Right lobe of liver (tissue), 6 donors: ENCODE measurements around the gene LRP5. TPM values are rescaled to one million over a fixed set of nuclear protein-coding genes. Genes with fewer than 3 reads are reported as not detected.
A peak's percentile ranks its signal among the peaks of the same experiment; 100 is the strongest.

Experiments
- ATAC-seq, 4 donors: fragments of 200-7000 bp; cut with Tn5 transposase; one replicate each; pipeline ENCODE4 v1.9.1; 2020; ENCODE audit warnings: mild to moderate bottlenecking in 4 of 4, moderate library complexity in 4 of 4
- DNase-seq, 3 donors: peaks; one replicate each; pipeline ENCODE4 v3.0.0-alpha.2; 2020
- H3K27ac ChIP-seq, 3 donors: fragments of 200-600 bp; one replicate each; pipeline ENCODE4 v1.8.0; 2022
- H3K27me3 ChIP-seq, 2 donors: fragments of 200-600 bp; one replicate each; pipeline ENCODE4 v1.8.0; 2022
- H3K36me3 ChIP-seq, 4 donors: fragments of 200-600 bp; sonication (generic) in 1 of 4; one replicate each; pipeline versions ENCODE4 v1.5.1 to v1.8.0; 2017 to 2022; ENCODE audit warnings: control low read depth in 1 of 4
- H3K4me1 ChIP-seq, 4 donors: fragments of 200-600 bp; sonication (generic) in 1 of 4; one replicate each; pipeline versions ENCODE4 v1.5.1 to v1.8.0; 2017 to 2022; ENCODE audit warnings: control low read depth in 1 of 4
- H3K4me3 ChIP-seq, 3 donors: fragments of 200-600 bp; one replicate each; pipeline ENCODE4 v1.8.0; 2022
- H3K9me3 ChIP-seq, 4 donors: fragments of 200-600 bp; sonication (generic) in 1 of 4; one replicate each; pipeline versions ENCODE4 v1.5.1 to v1.8.0; 2017 to 2022; ENCODE audit warnings: control low read depth in 1 of 4
- POLR2A ChIP-seq: fragments of 450-650 bp; IDR thresholded peaks from one replicate; pipeline ENCODE4 v1.6.1; 2017; ENCODE audit warnings: antibody characterized with exemption, mild to moderate bottlenecking
- WGBS: methylation state at CpG from one replicate; pipeline ENCODE4 v1.1.6; 2018; ENCODE audit warnings: low coverage, low lambda C conversion rate; ENCODE audit not compliant: insufficient coverage; ENCODE audit errors: missing lambda C conversion rate; 5-methylcytosine and 5-hydroxymethylcytosine counted together
- intact Hi-C, 2 donors: fragments of 100-400 bp; cut with DNase I; formaldehyde crosslinking; loops; one replicate each; pipeline versions ENCODE4 v1.11.2 to v1.14.1; 2022
- total RNA-seq, 6 experiments: library from RNA; depleted of rRNA in 2 of 6; stranded (reverse); fragments of >200 nt in 2 of 6; fragmentation: NEBNext Ultra II Directional in 3 of 6; extraction: Animal tissue kit (Norgen Biotek cat#: 25700) in 3 of 6; gene quantifications; one replicate each; pipeline versions ENCODE4 v1.1.0 to v1.2.4, GENCODE V29; 2016 to 2023
- TF ChIP-seq, protein P1 (sequence below), 4 donors: fragments of 200-600 bp in 3 of 4; fragments of 450-650 bp in 1 of 4; IDR thresholded peaks; one replicate each; pipeline versions ENCODE4 v1.5.1 to v1.8.0; 2016 to 2022; ENCODE audit warnings: antibody characterized with exemption in 4 of 4, mild to moderate bottlenecking in 2 of 4
- donor health status: DM: no; HTN: yes; CAD: no.
- donor health status: DM: no; HTN: no; CAD: no.
- donor health status: DM: no; HTN: no; CAD: no.
- donor health status: DM: no; HTN: yes; CAD: no.
- donor health status: DM: no; HTN: yes; CAD: no.

The LRP5 gene
- total RNA-seq, 6 experiments from 2014 or later, result 74.4 to 120 (median 88.2) TPM

DNA sequence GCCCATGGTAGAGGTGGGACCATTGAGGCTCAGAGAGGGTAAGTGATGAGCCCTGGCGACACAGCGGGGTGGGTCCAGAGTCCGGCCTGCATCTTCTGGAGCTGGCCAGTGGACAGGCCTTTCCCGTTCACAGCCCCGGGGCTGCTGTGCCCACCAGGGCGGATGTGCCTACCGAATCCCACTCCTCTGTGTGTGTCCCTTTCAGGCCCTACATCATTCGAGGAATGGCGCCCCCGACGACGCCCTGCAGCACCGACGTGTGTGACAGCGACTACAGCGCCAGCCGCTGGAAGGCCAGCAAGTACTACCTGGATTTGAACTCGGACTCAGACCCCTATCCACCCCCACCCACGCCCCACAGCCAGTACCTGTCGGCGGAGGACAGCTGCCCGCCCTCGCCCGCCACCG is 136.2 kb downstream of the LRP5 start:
- peak in 1 of 3 donors; percentile 46 for DNase-seq

DNA sequence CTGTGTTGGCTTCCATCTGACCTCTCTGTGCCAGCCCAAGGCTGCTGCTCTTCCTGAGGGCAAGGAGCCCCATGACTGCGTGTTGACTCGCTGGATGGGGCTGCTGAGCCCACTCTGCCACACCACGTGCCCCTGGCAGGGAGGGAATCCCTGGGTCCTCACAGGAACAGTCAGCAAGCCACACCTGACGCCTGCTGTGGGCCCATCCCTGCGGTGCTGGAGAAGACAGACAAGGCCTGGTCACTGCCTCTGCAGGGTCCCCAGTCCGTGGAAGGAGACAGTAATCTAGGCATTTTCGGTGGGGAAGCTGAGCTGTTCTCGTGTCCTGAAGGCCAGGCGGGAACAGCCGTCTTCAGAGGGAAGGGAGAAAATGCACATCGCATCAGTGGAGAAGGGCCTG is 137.6 kb downstream of the LRP5 start:
- DNase-seq (no peak), ATAC-seq (no peak)
- no peak overlapping the region for H3K4me3 ChIP-seq
- 94% methylated on average over 3 of the region's 11 CpGs for WGBS
- no peaks in the 10 kb centered on the region for H3K4me1 ChIP-seq
- H3K27me3 ChIP-seq, result no peaks in the 10 kb centered on the region
- intact Hi-C loops, result loop anchor here in 1 of 2 donors (10.0 kb wide), 1 partner anchor 195 kb away; no protein-coding TSS in a partner anchor
- no peaks in the 10 kb centered on the region for H3K9me3 ChIP-seq
- no peak overlapping the region for H3K27ac ChIP-seq
- TF ChIP-seq POLR2A, result no peak
- H3K36me3 ChIP-seq, result peaks cover 0 to 21% (median 6%) of the 10 kb centered on the region in 4 donors

More for the DNA sequence above, 136.2 kb downstream of the LRP5 start:
- H3K27me3 ChIP-seq, result no peaks in the 10 kb centered on the region
- H3K9me3 ChIP-seq, result no peaks in the 10 kb centered on the region
- H3K4me1 ChIP-seq, result no peaks in the 10 kb centered on the region
- H3K36me3 ChIP-seq, result peaks cover 0 to 22% (median 6%) of the 10 kb centered on the region in 4 donors
- ATAC-seq, result peak in 1 of 4 donors; percentile 4
- intact Hi-C loops, result loop anchor here in 1 of 2 donors (10.0 kb wide), 1 partner anchor 194 kb away; no protein-coding TSS in a partner anchor
- no peak overlapping the region for H3K4me3 ChIP-seq
- no peak for TF ChIP-seq POLR2A
- TF ChIP-seq, protein P1, sequence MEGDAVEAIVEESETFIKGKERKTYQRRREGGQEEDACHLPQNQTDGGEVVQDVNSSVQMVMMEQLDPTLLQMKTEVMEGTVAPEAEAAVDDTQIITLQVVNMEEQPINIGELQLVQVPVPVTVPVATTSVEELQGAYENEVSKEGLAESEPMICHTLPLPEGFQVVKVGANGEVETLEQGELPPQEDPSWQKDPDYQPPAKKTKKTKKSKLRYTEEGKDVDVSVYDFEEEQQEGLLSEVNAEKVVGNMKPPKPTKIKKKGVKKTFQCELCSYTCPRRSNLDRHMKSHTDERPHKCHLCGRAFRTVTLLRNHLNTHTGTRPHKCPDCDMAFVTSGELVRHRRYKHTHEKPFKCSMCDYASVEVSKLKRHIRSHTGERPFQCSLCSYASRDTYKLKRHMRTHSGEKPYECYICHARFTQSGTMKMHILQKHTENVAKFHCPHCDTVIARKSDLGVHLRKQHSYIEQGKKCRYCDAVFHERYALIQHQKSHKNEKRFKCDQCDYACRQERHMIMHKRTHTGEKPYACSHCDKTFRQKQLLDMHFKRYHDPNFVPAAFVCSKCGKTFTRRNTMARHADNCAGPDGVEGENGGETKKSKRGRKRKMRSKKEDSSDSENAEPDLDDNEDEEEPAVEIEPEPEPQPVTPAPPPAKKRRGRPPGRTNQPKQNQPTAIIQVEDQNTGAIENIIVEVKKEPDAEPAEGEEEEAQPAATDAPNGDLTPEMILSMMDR (IDR thresholded peaks at IDR 0.05), result no peak
- 90% methylated on average over 2 of the region's 25 CpGs for WGBS
- no peak overlapping the region for H3K27ac ChIP-seq

DNA sequence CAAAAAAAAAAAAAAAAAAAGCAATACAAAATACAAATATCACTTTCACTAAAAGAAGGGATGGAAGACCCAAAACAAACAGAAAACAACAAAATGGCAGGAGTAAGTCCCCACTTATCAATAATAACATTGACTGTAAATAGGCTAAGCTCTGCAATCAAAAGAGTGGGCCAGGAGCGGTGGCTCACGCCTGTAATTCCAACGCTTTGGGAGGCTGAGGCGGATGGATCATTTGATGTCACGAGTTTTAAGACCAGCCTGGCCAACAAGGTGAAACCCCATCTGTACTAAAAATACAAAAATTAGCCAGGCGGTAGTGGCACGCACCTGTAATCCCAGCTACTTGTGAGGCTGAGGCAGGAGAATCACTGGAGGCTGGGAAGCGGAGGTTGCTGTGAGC is 138.3 kb downstream of the LRP5 start:
- H3K4me1 ChIP-seq, result peaks cover 0 to 6% (median 0%) of the 10 kb centered on the region in 4 donors
- H3K36me3 ChIP-seq, result peaks cover 0 to 21% (median 6%) of the 10 kb centered on the region in 4 donors
- intact Hi-C loops, result no loop called here
- H3K27ac ChIP-seq, result no peak overlapping the region
- H3K9me3 ChIP-seq, result no peaks in the 10 kb centered on the region
- ATAC-seq, result no peak
- DNase-seq, result no peak
- H3K4me3 ChIP-seq, result no peak overlapping the region
- 94% methylated on average over 8 of the region's 8 CpGs for WGBS
- no peak for TF ChIP-seq POLR2A
- TF ChIP-seq, protein P1 (IDR thresholded peaks at IDR 0.05), result no peak
- no peaks in the 10 kb centered on the region for H3K27me3 ChIP-seq

DNA sequence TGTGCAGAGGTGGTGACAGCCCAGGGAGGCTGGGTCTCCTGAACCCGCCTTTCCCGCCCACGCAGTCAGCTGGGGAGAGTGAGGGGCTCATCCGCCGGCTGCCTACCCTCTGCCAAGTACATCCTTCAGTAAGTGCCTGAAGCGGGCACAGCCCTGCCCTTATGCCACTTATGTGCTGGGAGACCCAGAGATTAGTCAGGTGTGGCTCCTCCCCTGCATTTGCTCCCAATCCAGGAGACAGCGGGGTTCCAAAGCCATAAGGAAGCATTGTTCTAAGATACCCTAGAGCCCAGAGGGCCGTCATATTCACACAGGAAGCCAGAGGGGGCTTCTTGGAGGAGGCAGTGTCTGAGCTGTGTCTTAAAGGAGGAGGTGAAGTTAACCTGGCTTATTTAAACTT is 142.4 kb downstream of the LRP5 start:
- no CpG with 5 or more reads among the region's 8 CpGs for WGBS
- H3K36me3 ChIP-seq, result no peaks in the 10 kb centered on the region
- no peak overlapping the region for H3K27ac ChIP-seq
- H3K4me1 ChIP-seq, result peaks cover 0 to 13% (median 4%) of the 10 kb centered on the region in 4 donors
- H3K9me3 ChIP-seq, result no peaks in the 10 kb centered on the region
- intact Hi-C loops, result no loop called here
- DNase-seq, result no peak
- no peak overlapping the region for H3K4me3 ChIP-seq
- no peaks in the 10 kb centered on the region for H3K27me3 ChIP-seq
- TF ChIP-seq POLR2A, result no peak
- TF ChIP-seq, protein P1 (IDR thresholded peaks at IDR 0.05), result no peak
- no peak for ATAC-seq

DNA sequence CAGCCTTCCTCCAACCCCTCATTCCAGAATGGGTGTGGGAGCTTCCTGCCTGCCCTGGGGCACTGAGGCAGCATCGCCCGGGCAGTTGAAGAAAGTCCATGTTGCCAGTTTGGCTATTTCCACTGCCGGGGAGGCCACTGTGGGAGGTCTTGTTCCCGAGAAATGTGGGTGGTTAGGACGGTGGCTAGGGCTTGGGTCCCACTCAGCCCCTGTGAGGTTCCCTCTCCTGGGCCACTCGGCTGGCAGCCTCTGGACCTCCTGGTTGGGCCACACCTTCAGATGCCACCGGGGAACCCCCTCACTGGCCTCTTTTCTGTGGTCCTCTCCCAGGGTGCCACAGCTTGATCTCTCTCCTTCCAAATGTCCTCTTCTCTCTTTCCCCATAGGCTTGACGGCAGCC is 143.1 kb downstream of the LRP5 start:
- ATAC-seq (peak in 1 of 4 donors; percentile 0), DNase-seq (no peak)
- no peak for TF ChIP-seq POLR2A
- TF ChIP-seq, protein P1 (IDR thresholded peaks at IDR 0.05), result no peak
- Histone ChIP-seq H3K27ac (no peak overlapping the region), H3K27me3 (no peaks in the 10 kb centered on the region), H3K4me3 (no peak overlapping the region), H3K36me3 (no peaks in the 10 kb centered on the region), H3K4me1 (peaks cover 0 to 13% (median 4%) of the 10 kb centered on the region in 4 donors), H3K9me3 (no peaks in the 10 kb centered on the region)
- intact Hi-C loops, result no loop called here
- 61% methylated on average over 3 of the region's 8 CpGs for WGBS
